Measurements from ENCODE around the gene SLC35F3. TPM values are rescaled to one million over a fixed set of nuclear protein-coding genes. Genes with fewer than 3 reads are reported as not detected.

SLC35F3 gene
- total RNA-seq, 1 donor from 2014 or later = 0.49 TPM

DNA sequence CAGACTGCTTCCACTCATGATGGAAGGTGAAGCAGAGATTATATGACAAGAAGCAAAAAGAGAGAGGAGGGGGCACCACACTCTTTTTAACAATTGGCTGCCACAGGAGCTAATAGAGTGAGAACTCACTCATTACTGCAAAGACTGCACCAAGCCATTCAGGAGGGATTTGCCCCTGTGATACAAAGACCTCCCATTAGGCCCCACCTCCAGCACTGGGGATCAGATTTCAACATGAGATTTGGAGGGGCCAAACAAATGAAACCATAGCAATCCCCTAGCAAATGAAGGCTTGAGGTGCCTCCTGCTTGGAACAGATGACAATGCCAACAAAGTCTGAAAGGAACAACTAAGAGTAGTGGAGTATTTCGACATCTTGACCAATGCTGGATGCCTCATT, 346.3 kb downstream of the SLC35F3 start:
- TF ChIP-seq, protein P1, sequence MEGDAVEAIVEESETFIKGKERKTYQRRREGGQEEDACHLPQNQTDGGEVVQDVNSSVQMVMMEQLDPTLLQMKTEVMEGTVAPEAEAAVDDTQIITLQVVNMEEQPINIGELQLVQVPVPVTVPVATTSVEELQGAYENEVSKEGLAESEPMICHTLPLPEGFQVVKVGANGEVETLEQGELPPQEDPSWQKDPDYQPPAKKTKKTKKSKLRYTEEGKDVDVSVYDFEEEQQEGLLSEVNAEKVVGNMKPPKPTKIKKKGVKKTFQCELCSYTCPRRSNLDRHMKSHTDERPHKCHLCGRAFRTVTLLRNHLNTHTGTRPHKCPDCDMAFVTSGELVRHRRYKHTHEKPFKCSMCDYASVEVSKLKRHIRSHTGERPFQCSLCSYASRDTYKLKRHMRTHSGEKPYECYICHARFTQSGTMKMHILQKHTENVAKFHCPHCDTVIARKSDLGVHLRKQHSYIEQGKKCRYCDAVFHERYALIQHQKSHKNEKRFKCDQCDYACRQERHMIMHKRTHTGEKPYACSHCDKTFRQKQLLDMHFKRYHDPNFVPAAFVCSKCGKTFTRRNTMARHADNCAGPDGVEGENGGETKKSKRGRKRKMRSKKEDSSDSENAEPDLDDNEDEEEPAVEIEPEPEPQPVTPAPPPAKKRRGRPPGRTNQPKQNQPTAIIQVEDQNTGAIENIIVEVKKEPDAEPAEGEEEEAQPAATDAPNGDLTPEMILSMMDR (IDR thresholded peaks at IDR 0.05) = no peak
- TF ChIP-seq POLR2A (IDR thresholded peaks at IDR 0.05) = no peak
- TF ChIP-seq POLR2AphosphoS5 (IDR thresholded peaks at IDR 0.05; ENCODE audit: insufficient read depth in 1 of 2, low read depth in 1 of 2) = no peak
- no peak for DNase-seq (ENCODE audit: extremely low spot score in 2 of 2)

DNA sequence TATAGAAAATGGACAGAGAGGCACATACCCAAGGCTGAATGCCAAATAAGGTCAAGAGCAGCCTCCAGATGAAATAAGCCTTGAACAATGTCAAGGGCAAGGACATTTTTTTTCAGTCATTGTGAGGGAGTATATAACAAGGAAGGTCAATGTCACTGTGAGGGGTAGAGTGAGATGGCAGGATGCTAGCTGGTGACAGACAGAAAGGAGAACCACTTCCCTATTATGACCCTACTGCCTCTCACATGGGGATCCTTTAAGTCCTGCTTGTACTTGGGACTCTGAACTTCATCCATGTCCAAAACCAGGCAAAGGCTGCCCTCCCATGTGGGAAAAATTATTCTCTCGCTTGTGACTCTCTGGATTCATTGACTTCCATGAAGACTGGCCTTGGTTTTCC, 349.3 kb downstream of the SLC35F3 start:
- H3K27me3 ChIP-seq = no peaks in the 10 kb centered on the region
- no peak for TF ChIP-seq POLR2A (IDR thresholded peaks at IDR 0.05)
- TF ChIP-seq, protein P1 (IDR thresholded peaks at IDR 0.05) = no peak
- TF ChIP-seq POLR2AphosphoS5 (IDR thresholded peaks at IDR 0.05; ENCODE audit: insufficient read depth in 1 of 2, low read depth in 1 of 2) = no peak
- H3K36me3 ChIP-seq = no peaks in the 10 kb centered on the region
- no peaks in the 10 kb centered on the region for H3K4me1 ChIP-seq
- no peak overlapping the region for H3K27ac ChIP-seq
- H3K4me3 ChIP-seq = no peak overlapping the region
- no peaks in the 10 kb centered on the region for H3K9me3 ChIP-seq
- no peak for DNase-seq (ENCODE audit: extremely low spot score in 2 of 2)
- intact Hi-C loops (cut with DNase I) = no loop called here

More for the DNA sequence above, 346.3 kb downstream of the SLC35F3 start:
- H3K4me1 ChIP-seq = no peaks in the 10 kb centered on the region
- no peaks in the 10 kb centered on the region for H3K36me3 ChIP-seq
- no peak overlapping the region for H3K4me3 ChIP-seq
- no peaks in the 10 kb centered on the region for H3K9me3 ChIP-seq
- H3K27me3 ChIP-seq = no peaks in the 10 kb centered on the region
- intact Hi-C loops (cut with DNase I) = no loop called here
- no peak overlapping the region for H3K27ac ChIP-seq

DNA sequence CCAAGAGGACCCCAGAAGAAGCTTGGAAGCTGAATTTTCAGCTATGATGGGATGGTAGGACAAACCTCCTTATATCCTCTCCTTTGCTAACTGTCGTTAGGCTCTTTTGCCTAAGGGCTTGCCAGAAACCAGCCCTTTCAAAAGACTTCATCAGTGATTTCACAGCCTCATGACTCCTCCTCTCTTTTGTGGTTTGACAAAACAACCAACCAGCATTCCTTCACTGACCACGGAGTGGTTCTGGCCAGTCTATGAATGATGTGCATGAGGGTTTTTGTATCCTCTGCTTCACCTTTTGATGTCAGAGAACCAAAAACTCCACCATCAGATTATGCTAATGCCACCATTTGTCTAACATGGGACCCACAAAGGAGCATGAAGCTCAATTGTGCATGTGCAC, 351.9 kb downstream of the SLC35F3 start:
- intact Hi-C loops (cut with DNase I) = no loop called here
- no peak for DNase-seq (ENCODE audit: extremely low spot score in 2 of 2)
- TF ChIP-seq, protein P1 (IDR thresholded peaks at IDR 0.05) = no peak
- no peak for TF ChIP-seq POLR2A (IDR thresholded peaks at IDR 0.05)
- no peak for TF ChIP-seq POLR2AphosphoS5 (IDR thresholded peaks at IDR 0.05; ENCODE audit: insufficient read depth in 1 of 2, low read depth in 1 of 2)
- H3K36me3 ChIP-seq = no peaks in the 10 kb centered on the region
- H3K4me3 ChIP-seq = no peak overlapping the region
- no peaks in the 10 kb centered on the region for H3K27me3 ChIP-seq
- H3K27ac ChIP-seq = no peak overlapping the region
- no peaks in the 10 kb centered on the region for H3K4me1 ChIP-seq
- no peaks in the 10 kb centered on the region for H3K9me3 ChIP-seq

DNA sequence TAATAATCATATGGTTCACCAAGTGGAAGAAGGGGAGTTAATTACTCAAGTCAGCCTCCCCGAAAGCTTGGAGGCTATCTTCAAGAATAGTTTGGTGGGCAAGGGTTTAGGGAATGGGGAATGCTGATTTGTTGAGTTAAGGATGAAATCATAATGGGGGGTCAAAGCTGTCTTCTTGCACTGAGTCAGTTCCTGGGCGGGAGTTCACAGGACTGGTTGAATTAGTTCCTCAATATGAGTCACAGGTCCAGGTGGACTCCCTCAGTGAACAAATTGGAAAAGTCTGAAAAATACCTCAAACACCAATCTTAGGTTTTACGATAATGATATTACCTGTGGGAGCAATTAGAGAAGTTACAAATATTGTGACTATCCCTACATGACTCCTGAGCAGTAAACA, 353.6 kb downstream of the SLC35F3 start:
- Histone ChIP-seq H3K27me3 (no peaks in the 10 kb centered on the region), H3K9me3 (no peaks in the 10 kb centered on the region), H3K4me1 (no peaks in the 10 kb centered on the region), H3K4me3 (no peak overlapping the region), H3K27ac (no peak overlapping the region), H3K36me3 (no peaks in the 10 kb centered on the region)
- intact Hi-C loops (cut with DNase I) = no loop called here
- DNase-seq (ENCODE audit: extremely low spot score in 2 of 2) = no peak
- TF ChIP-seq, protein P1 (IDR thresholded peaks at IDR 0.05) = no peak
- TF ChIP-seq POLR2A (IDR thresholded peaks at IDR 0.05) (no peak), POLR2AphosphoS5 (IDR thresholded peaks at IDR 0.05; ENCODE audit: insufficient read depth in 1 of 2, low read depth in 1 of 2) (no peak)

DNA sequence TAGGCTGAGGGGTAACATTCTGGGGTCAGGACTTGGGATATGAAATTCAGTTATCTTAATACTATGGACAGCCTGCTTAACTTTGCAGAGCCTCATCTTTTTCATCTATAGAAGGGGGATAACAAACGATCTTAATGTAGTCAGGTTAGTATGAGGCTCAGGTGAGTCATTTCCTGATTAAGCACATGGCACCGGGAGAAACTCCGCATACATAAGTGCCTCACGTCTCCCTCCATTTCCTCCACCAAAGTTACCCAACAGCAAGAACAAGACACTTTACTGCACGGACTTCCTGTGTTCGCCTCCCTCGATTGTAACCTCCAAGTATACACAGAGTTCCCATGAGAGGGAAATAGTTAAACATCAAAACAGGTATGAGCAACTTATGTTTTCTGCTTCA, 356.1 kb downstream of the SLC35F3 start:
- TF ChIP-seq POLR2AphosphoS5 (IDR thresholded peaks at IDR 0.05; ENCODE audit: insufficient read depth in 1 of 2, low read depth in 1 of 2) (no peak), POLR2A (IDR thresholded peaks at IDR 0.05) (no peak)
- TF ChIP-seq, protein P1 (IDR thresholded peaks at IDR 0.05) = no peak
- Histone ChIP-seq H3K4me1 (no peaks in the 10 kb centered on the region), H3K27ac (no peak overlapping the region), H3K27me3 (no peaks in the 10 kb centered on the region), H3K9me3 (no peaks in the 10 kb centered on the region), H3K36me3 (no peaks in the 10 kb centered on the region), H3K4me3 (no peak overlapping the region)
- intact Hi-C loops (cut with DNase I) = no loop called here
- DNase-seq (ENCODE audit: extremely low spot score in 2 of 2) = peak in 1 of 2 donors; percentile 27
